ENCODE data around the gene BCL7A.
A peak's percentile ranks its signal among the peaks of the same experiment; 100 is the strongest.

Gene BCL7A

DNA sequence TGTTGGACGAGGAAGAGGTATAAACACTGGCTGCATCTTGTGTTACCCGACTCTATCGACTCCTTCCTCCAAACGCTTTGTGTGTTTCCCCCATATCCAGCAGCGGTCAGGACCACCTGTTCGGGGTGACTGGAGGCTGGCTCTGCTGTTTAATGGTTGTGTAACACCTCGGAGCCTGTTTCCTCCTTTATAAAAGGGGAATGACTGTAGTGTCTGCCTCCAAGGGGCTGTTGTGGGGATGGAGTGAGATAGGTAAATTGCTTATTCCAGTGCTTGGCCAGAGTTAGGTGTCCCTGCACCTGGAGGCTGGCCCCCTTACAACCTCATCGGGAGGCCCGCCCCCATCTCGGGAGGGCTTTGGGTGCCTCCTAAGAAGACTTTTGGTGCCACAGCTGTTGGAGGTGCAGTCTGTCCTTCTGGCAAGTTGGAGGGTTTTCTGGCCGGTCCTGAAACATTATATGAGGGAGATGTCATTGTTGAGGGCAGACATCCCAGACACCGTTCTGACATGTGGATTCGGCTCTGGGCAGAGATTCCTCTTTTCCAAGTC lies 57.9 kb downstream of the BCL7A start:
- no peak for DNase-seq

- DNase-seq = peak; percentile 39
Measured at GRCh38 chr12:122080149-122081082, 58.7 kb downstream of the BCL7A start.

GRCh38 chr12:122081083-122081696 lies 59.5 kb downstream of the BCL7A start:
- DNase-seq = no peak

DNA sequence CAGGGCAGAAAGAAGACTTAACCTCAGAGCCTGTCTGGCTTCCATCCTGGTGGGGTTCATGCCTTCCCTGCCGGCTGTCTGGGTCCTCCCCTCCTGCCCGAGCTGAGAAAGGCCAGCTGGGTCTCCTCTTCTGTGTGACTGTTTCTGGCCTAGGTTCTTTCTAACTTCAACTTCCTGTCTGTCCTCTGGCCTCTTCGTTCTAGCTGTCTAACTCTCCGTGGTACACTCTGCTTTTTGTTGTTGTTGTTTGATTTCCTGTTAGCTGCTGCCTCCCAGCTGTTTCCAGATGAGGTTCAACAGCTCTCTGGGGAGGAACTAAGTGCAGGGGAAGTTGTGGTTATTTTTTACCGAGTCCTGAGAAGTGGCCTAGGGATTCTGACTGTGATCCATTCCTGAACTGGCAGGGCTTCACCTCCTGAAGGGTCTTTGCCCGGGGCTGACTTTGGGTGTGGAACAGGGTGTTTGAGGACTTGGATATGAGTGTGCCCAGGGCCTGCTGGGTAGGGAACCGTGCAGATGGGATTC lies 60.1 kb downstream of the BCL7A start:
- no peak for DNase-seq

DNA sequence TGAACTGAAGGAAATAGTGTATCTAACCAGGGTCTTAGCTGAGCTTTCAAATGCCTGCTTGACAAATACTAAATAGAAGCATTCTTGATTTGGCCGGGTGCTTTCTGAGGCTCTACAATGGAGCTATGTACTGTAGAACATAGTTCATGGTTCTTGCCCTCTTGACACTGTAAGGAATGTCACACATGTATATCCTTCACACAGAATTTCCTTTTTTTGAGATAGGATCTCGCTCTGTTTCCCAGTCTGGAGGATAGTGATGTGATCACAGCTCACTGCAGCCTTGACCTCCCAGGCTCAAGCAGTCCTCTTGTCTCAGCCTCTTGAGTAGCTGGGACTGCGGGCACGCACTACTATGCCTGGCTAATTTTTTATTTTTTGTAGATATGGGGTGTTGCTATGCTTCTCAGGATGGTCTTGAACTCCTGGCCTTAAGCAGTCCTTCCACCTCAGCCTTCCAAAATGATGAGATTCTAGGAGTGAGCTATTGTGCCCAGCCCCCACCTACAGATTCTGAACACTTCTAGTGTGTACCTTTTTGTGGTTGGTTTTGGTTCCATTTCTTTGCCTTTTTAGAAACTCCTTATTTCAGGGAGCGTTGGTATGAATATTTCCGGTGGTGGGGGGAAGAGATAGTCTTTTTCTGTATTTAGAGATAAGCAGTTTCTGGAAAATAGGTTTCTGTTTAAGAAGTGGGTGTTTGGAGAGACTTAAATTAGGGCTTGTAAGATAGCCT lies 61.1 kb downstream of the BCL7A start:
- no peak for DNase-seq

- DNase-seq = no peak
Measured at GRCh38 chr12:122084857-122085405, 63.2 kb downstream of the BCL7A start.

GRCh38 chr12:122085591-122085990 lies 63.9 kb downstream of the BCL7A start:
- DNase-seq = no peak

DNA sequence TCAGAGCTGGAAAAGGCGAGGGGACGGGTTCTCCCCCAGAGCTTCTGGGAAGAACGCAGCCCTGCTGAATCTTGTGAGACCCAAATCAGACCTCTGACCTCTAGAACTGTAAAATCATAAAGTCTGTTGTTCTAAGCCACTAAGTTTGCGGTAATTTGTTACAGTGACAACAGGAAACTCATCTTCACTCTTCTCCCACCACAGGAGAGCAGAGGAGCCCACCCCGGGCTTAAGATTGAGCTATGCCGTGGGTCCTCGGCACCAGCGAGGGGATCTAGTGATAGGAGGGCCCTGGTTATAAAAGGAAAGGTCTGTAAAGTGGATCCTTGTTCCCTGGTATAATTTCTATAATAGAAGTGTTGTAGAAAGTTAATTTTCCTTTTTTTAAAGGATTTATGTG lies 64.4 kb downstream of the BCL7A start:
- no peak for DNase-seq

- DNase-seq = no peak
Measured at GRCh38 chr12:122086641-122087285, 65.1 kb downstream of the BCL7A start.

GRCh38 chr12:122087431-122088178 lies 65.9 kb downstream of the BCL7A start:
- DNase-seq = no peak

GRCh38 chr12:122088179-122088810 lies 66.6 kb downstream of the BCL7A start:
- no peak for DNase-seq

GRCh38 chr12:122089077-122089476 lies 67.4 kb downstream of the BCL7A start:
- no peak for DNase-seq

DNA sequence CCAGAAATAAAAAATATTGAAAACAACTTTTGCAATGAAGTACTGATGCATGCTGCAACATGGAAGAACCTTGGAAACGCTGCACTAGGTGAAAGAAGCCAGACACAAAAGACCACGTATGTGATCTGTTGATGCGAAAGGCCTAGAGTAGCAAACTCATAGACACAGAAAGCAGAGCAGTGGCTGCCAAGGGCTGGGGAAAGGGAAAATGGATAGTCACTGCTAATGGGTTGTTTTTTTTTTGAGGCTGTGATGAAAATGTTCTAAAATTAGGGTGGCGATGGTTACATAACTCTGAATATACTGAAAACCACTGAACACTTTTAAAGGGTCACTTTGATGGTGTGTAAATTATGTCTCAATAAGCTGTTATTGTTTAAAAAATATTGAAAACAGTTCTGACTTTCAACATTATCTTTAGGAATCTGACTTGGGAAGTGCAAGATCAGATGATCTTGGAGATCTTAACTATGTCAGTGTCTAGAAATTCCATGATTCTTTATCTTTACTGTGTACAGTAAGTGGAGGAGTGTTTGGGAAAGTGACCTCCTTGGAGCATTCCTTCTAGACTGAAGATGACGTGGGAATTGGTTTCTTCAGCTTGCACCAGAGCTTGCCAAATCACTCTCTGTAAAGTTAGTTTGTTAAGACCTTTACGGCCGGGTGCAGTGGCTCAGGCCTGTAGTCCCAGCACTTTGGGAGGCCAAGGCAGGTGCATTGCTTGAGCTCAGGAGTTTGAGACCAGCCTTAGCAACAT lies 69.3 kb downstream of the BCL7A start:
- DNase-seq = no peak

DNA sequence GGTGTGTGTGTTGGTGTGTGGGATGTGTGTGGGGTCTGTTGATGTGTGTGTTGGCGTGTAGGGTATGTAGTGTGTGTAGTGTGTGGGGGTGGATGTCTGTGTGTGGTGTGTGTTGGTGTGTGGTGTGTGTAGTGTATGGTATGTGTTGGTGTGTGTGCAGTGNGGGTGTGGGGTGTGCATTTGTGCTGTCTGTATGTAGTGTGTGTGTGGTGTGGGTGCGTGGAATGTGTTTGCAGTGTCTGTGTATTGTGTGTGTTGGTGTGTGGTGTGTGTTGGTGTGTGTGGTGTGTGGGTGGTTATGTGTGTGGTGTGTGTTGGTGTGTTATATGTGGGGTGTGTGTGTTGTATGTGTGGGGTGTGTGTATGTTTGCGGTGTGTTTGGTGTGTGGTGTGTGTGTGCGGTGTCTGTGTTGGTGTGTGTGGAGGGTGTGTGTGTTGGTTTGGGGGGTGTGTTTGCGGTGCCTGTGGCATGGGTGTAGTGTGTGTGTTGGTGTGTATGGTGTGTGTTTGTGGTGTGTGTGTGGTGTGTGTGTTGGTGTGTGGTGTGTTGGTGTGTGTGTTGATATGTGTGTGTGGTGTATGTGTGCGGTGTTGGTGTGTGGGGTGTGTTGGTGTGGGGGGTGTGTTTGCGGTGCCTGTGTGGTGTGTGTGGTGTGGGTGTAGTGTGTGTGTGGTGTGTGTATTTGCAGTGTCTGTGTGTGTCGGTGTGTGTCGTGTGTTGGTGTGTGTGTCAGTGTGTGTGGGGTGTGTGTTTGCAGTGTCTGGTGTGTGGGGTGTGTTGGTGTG lies 71.6 kb downstream of the BCL7A start:
- no peak for DNase-seq

- DNase-seq = no peak
Measured at GRCh38 chr12:122094137-122094734, 72.6 kb downstream of the BCL7A start.

GRCh38 chr12:122094735-122095631 lies 73.3 kb downstream of the BCL7A start:
- DNase-seq = peak; percentile 19

DNA sequence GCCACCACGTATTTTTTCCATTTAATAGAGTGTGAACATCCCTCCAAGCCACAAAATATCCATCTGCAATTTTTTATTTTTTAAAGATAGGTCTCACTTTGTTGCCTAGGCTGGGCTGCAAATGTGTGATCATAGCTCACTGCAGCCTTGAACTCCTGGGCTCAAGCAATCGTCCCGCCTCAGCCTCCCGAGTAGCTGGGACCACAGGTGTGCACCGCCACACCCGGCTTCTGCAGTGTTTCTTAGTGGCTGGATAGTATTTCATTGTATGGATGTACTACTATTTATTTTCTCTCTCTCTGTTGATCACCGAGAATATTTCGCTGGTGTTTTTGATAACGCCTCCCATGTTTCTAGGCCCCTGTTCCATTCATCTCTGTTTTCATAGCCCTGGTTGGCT lies 74.3 kb downstream of the BCL7A start:
- no peak for DNase-seq
